IPS DF 19.7 (cell line): ENCODE measurements around the gene CRISPLD2.

ENCODE experiments used
- DNase-seq: peaks from one replicate; pipeline ENCODE4 v3.0.0-alpha.2; 2013; ENCODE audit warnings: low read depth, low spot score

The CRISPLD2 gene

DNA sequence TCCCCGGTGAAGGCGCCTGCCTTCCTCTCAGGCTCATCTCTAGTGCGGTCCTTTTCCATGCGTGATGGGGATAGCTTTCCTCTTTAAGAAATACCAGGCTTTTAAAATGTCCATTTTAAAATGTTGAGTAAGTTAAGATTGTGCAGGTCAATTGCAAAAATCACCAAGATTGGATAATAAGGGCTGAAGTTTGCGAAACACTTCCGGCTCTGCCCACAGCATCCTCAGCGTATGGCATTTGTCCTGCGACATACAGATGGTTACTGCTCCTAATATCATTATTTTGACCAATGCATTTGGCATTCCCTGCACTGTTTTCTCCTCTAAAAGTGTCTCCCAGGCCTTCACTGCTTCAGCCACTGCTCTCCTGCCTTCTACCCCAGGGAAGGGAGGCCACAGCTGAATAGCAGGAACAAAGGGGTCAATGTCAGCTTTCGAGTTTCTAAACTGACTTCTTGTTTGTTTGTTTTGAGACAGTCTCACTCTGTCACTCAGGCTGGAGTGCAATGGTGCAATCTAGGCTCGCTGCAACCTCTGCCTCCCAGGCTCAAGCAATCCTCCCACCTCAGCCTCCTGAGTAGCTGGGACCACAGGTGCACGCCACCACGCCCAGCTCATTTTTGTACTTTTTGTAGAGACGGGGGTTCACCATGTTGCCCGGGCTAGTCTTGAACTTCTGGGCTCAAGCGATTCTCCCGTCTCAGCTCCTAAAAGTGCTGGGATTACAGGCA is 91.9 kb downstream of the CRISPLD2 start:
- no peak for DNase-seq

DNA sequence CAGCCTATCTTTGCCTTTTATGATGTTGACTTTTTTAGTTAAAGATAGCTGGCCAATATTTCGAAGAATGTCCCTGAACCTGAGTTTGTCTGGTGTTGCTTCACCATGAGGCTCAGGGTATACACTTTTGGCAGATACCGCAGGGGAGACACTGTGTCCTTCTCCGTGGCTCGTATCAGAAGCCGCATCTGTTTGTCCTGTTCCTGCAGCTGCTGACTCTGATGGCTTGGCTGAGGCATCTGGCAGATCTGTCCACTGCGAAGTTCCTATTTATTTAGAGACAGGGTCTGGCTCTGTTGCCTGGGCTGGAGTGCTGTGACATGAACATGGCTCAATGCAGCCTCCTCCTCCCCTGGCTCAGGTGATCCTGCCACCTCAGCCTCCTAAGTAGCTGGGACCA is 93.5 kb downstream of the CRISPLD2 start:
- DNase-seq = no peak

GRCh38 chr16:84914273-84914672 is 94.5 kb downstream of the CRISPLD2 start:
- DNase-seq = no peak

- DNase-seq = no peak
Observed at GRCh38 chr16:84916178-84916577, 96.4 kb downstream of the CRISPLD2 start.

DNA sequence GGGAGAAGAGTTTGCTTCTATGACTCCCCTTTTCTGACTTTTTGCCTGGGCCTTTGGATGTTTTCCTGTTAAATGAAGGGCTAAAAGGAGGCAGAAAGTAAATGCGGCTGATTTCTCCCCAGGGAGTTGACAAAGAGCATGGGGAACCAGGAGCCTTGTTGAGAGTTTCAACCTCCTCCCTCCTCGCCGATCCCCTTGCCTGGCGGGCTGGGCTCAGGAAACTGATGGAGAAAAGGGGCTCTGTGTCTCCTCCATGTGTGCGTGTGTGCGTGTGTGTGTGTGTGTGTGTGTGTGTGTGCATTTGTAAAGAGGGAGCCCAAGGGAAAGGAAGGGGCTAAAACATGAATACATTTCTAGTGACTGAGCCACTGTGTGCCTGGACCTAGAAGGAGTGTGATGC is 97.1 kb downstream of the CRISPLD2 start:
- no peak for DNase-seq

GRCh38 chr16:84917492-84917891 is 97.7 kb downstream of the CRISPLD2 start:
- no peak for DNase-seq

- DNase-seq = no peak
Observed at GRCh38 chr16:84918006-84918909, 98.5 kb downstream of the CRISPLD2 start.

GRCh38 chr16:84919269-84919668 is 99.5 kb downstream of the CRISPLD2 start:
- no peak for DNase-seq

GRCh38 chr16:84919708-84920107 is 99.9 kb downstream of the CRISPLD2 start:
- DNase-seq = no peak

DNA sequence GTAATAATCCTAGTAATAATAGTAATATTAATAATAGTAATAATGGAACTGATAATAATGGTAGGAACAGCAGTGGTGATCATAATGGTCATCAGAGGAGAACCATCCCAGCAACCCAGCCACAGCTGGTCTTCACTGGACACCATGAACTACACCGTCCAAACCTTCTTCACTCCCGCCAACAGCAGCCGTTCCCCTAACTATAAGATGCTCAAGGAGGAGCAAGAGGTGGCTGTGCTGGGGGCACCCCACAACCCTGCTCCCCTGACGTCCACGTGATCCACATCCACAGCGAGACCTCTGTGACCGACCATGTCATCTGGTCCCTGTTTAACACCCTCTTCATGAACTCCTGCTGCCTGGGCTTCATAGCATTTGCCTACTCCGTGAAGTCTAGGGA is 100.5 kb downstream of the CRISPLD2 start:
- no peak for DNase-seq

GRCh38 chr16:84922351-84923120 is 102.8 kb downstream of the CRISPLD2 start:
- no peak for DNase-seq

GRCh38 chr16:84924331-84925091 is 104.7 kb downstream of the CRISPLD2 start:
- DNase-seq = no peak

DNA sequence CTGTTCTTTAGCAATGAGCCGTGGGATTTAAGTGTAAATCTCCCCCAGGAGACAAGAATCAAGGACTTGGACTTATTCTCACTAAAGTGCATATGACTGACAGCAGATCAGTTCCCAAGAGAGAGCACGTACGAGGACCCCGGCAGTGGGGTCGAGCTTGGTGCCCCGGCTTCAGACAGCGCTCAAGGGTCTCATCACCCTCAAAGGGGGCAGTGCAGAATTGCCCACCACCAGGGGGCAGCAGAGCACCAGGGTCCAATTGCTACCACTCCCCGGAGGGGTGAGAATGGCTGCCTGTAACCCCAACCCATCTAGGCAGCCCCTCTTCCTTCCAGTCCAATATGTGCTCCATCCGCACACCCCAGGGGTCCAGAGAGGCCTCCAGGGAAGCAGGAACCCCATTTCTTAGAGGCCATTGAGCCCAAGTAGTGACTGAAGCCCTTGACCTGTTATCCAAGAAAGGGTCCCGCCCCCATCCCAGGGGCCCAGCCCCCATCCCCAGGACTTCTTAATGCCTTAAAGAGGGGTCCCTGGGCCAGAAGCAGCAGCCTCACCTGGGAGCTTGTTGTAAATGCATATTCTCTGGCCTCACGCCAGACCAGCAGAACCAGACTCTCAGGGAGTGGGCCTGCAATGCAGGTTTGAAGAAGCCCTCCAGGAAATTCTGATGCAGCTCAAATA is 105.4 kb downstream of the CRISPLD2 start:
- DNase-seq = no peak

DNA sequence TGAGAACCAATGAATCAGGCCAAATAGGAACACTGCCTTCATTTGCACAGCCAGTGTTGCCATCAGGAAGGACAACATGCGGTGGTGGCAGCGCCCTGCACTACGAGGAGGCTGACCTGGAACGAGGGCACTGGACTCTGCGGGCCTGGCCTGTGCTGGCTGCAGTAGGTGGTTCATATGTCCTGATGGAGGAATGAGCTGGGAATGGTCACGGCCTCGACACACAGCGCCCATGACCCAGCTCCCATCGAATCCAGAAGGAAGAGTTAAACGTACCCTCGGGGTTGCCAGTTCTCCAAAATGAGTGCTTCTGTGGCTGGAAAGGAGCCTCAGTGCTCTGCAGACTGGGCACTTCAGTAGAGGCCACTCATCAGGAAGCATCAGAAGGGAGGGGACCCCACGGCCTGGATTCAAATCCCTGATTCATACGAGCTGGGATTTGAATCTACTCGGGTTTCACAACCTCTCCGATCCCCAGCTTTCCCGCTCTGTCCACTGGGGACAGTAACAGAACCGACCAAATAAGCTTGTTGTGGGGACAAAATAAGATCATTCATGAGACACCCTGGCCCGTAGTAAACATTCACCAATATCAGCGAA is 106.1 kb downstream of the CRISPLD2 start:
- DNase-seq = no peak

- DNase-seq = no peak
Observed at GRCh38 chr16:84926462-84926861, 106.7 kb downstream of the CRISPLD2 start.

GRCh38 chr16:84927621-84928591 is 108.1 kb downstream of the CRISPLD2 start:
- no peak for DNase-seq

DNA sequence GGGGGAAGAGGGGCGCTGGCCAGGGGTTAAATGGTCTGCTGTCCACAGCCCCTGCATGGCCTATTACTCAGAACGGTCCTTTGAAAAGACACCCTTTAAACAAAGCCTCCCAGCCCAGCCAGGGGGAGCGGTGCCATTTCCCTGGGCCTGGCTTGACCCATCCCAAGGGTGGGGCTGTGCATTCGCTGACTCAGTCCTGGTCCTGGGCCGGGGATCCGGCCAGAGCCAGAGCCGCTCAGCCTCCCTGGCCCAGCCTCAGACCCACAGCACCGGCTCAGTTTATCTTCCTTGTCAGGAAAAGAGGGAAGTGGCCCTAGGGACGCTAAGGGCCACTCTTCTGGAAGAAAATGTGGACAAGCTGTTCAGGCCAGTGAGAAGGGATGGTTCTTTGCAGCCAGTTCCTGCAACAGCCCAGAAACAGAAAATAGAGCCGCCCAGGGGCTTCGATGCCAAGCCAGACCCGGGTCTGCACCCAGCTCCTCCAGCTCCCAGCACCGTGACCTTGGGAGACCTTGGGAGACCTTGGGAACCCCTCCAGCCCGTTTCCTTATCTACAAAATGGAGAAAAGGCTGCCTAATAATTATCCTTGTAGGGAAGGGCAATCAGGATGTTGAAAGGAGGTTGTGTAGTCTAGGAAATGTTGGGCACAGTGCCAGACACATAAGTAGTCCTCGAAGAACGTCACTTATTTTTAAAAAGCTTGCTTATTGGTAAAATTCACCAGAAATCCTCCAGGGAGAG is 109.1 kb downstream of the CRISPLD2 start:
- DNase-seq = no peak
